ENCODE data around the gene TMOD4. TPM values are rescaled to one million over a fixed set of nuclear protein-coding genes. Genes with fewer than 3 reads are reported as not detected.
"Not testable (repeated sequence)": the region's sequence is repeated elsewhere in the genome, so short reads cannot be mapped to it uniquely, and the experiment has no call there.

The TMOD4 gene
- polyA plus RNA-seq, 4 donors, result 0.19 to 1.9 (median 0.38) TPM; not detected in 1

GRCh38 chr1:151189637-151190445 is 14.1 kb upstream of the TMOD4 start, which contains the start of gene VPS72:
TSS of gene VPS72 (minus strand) at chr1:151190197. CDS start at chr1:151190121, 76 bp downstream.
- peak within 1 kb of the TSS; percentile 60 to 83 (median 69) for H3K27ac ChIP-seq (ENCODE audit: low read depth in 1 of 3, low read length in 2 of 3)
- FAIRE-seq, result no peak

GRCh38 chr1:151188667-151189066 is 12.9 kb upstream of the TMOD4 start:
- H3K27me3 ChIP-seq (ENCODE audit: control insufficient read depth in 3 of 3, insufficient read depth in 3 of 3, low read length in 3 of 3); DNase-seq; FAIRE-seq; H3K27ac ChIP-seq (ENCODE audit: low read depth in 1 of 3, low read length in 2 of 3); H3K9me3 ChIP-seq (ENCODE audit: control insufficient read depth in 2 of 2, insufficient read depth in 1 of 2, low read depth in 1 of 2, low read length in 1 of 2); H3K4me1 ChIP-seq (ENCODE audit: control insufficient read depth in 3 of 3, insufficient read depth in 2 of 3, low read depth in 1 of 3, low read length in 2 of 3): not testable (repeated sequence)
- peaks cover 0 to 17% (median 8%) of the 10 kb centered on the region in 3 donors for H3K36me3 ChIP-seq (ENCODE audit: control insufficient read depth in 3 of 3, insufficient read depth in 2 of 3, low read depth in 1 of 3, low read length in 3 of 3)
- WGBS, 3 donors, result 32 to 66% (median 42%) methylated on average over 8 of the region's 8 CpGs
- peak overlapping the region in 1 of 3 donors; percentile 70 for H3K4me3 ChIP-seq (ENCODE audit: low read depth in 1 of 3, low read length in 3 of 3)

More at GRCh38 chr1:151189637-151190445, 14.1 kb upstream of the TMOD4 start, which contains the start of gene VPS72:
- Histone ChIP-seq H3K9me3 (ENCODE audit: control insufficient read depth in 2 of 2, insufficient read depth in 1 of 2, low read depth in 1 of 2, low read length in 1 of 2) (no peaks in the 10 kb centered on the region), H3K36me3 (ENCODE audit: control insufficient read depth in 3 of 3, insufficient read depth in 2 of 3, low read depth in 1 of 3, low read length in 3 of 3) (peaks cover 0 to 10% (median 3%) of the 10 kb centered on the region in 3 donors), H3K4me1 (ENCODE audit: control insufficient read depth in 3 of 3, insufficient read depth in 2 of 3, low read depth in 1 of 3, low read length in 2 of 3) (peaks cover 0 to 5% (median 3%) of the 10 kb centered on the region in 3 donors), H3K27me3 (ENCODE audit: control insufficient read depth in 3 of 3, insufficient read depth in 3 of 3, low read length in 3 of 3) (no peaks in the 10 kb centered on the region), H3K4me3 (ENCODE audit: low read depth in 1 of 3, low read length in 3 of 3) (peak within 1 kb of the TSS; percentile 28 to 79 (median 70))
- DNase-seq, result peak; percentile 90 to 94
- 0 to 1% (median 0%) methylated on average over 41 to 42 of the region's 42 CpGs for WGBS, 3 donors

GRCh38 chr1:151187205-151187604 is 11.4 kb upstream of the TMOD4 start:
- Histone ChIP-seq H3K4me1 (ENCODE audit: control insufficient read depth in 3 of 3, insufficient read depth in 2 of 3, low read depth in 1 of 3, low read length in 2 of 3) (peaks cover 0 to 5% (median 3%) of the 10 kb centered on the region in 3 donors), H3K27ac (ENCODE audit: low read depth in 1 of 3, low read length in 2 of 3) (no peak overlapping the region), H3K9me3 (ENCODE audit: control insufficient read depth in 2 of 2, insufficient read depth in 1 of 2, low read depth in 1 of 2, low read length in 1 of 2) (no peaks in the 10 kb centered on the region), H3K36me3 (ENCODE audit: control insufficient read depth in 3 of 3, insufficient read depth in 2 of 3, low read depth in 1 of 3, low read length in 3 of 3) (peaks cover 0 to 26% (median 14%) of the 10 kb centered on the region in 3 donors), H3K4me3 (ENCODE audit: low read depth in 1 of 3, low read length in 3 of 3) (no peak overlapping the region), H3K27me3 (ENCODE audit: control insufficient read depth in 3 of 3, insufficient read depth in 3 of 3, low read length in 3 of 3) (no peaks in the 10 kb centered on the region)
- FAIRE-seq, result no peak
- DNase-seq, result no peak
- WGBS, 3 donors, result 54 to 88% (median 63%) methylated on average over 1 of the region's 1 CpG

- peaks cover 0 to 5% (median 3%) of the 10 kb centered on the region in 3 donors for H3K4me1 ChIP-seq (ENCODE audit: control insufficient read depth in 3 of 3, insufficient read depth in 2 of 3, low read depth in 1 of 3, low read length in 2 of 3)
- H3K9me3 ChIP-seq (ENCODE audit: control insufficient read depth in 2 of 2, insufficient read depth in 1 of 2, low read depth in 1 of 2, low read length in 1 of 2), result no peaks in the 10 kb centered on the region
- H3K27me3 ChIP-seq (ENCODE audit: control insufficient read depth in 3 of 3, insufficient read depth in 3 of 3, low read length in 3 of 3), result no peaks in the 10 kb centered on the region
- FAIRE-seq (no peak), DNase-seq (no peak)
- 92 to 96% (median 95%) methylated on average over 10 of the region's 10 CpGs for WGBS, 3 donors
- H3K27ac ChIP-seq (ENCODE audit: low read depth in 1 of 3, low read length in 2 of 3), result no peak overlapping the region
- H3K36me3 ChIP-seq (ENCODE audit: control insufficient read depth in 3 of 3, insufficient read depth in 2 of 3, low read depth in 1 of 3, low read length in 3 of 3), result peaks cover 2 to 53% (median 19%) of the 10 kb centered on the region in 3 donors
- H3K4me3 ChIP-seq (ENCODE audit: low read depth in 1 of 3, low read length in 3 of 3), result no peak overlapping the region
These were observed 8.4 kb upstream of the TMOD4 start for GRCh38 chr1:151184211-151184610.

GRCh38 chr1:151176514-151177045 is 799 bp upstream of the TMOD4 start:
- Histone ChIP-seq H3K27ac (ENCODE audit: low read depth in 1 of 3, low read length in 2 of 3) (no peak overlapping the region), H3K4me3 (ENCODE audit: low read depth in 1 of 3, low read length in 3 of 3) (no peak overlapping the region), H3K9me3 (ENCODE audit: control insufficient read depth in 2 of 2, insufficient read depth in 1 of 2, low read depth in 1 of 2, low read length in 1 of 2) (no peaks in the 10 kb centered on the region), H3K36me3 (ENCODE audit: control insufficient read depth in 3 of 3, insufficient read depth in 2 of 3, low read depth in 1 of 3, low read length in 3 of 3) (peaks cover 7 to 77% (median 10%) of the 10 kb centered on the region in 3 donors), H3K4me1 (ENCODE audit: control insufficient read depth in 3 of 3, insufficient read depth in 2 of 3, low read depth in 1 of 3, low read length in 2 of 3) (no peaks in the 10 kb centered on the region), H3K27me3 (ENCODE audit: control insufficient read depth in 3 of 3, insufficient read depth in 3 of 3, low read length in 3 of 3) (no peaks in the 10 kb centered on the region)
- 95 to 96% (median 95%) methylated on average over 17 of the region's 17 CpGs for WGBS, 3 donors
- DNase-seq, result no peak
- FAIRE-seq, result no peak

GRCh38 chr1:151175041-151175741 is 590 bp downstream of the TMOD4 start:
- Histone ChIP-seq H3K4me3 (ENCODE audit: low read depth in 1 of 3, low read length in 3 of 3) (no peak overlapping the region), H3K27me3 (ENCODE audit: control insufficient read depth in 3 of 3, insufficient read depth in 3 of 3, low read length in 3 of 3) (no peaks in the 10 kb centered on the region), H3K4me1 (ENCODE audit: control insufficient read depth in 3 of 3, insufficient read depth in 2 of 3, low read depth in 1 of 3, low read length in 2 of 3) (no peaks in the 10 kb centered on the region), H3K9me3 (ENCODE audit: control insufficient read depth in 2 of 2, insufficient read depth in 1 of 2, low read depth in 1 of 2, low read length in 1 of 2) (no peaks in the 10 kb centered on the region), H3K27ac (ENCODE audit: low read depth in 1 of 3, low read length in 2 of 3) (peak overlapping the region in 1 of 3 donors; percentile 28), H3K36me3 (ENCODE audit: control insufficient read depth in 3 of 3, insufficient read depth in 2 of 3, low read depth in 1 of 3, low read length in 3 of 3) (peaks cover 7 to 75% (median 12%) of the 10 kb centered on the region in 3 donors)
- 72 to 82% (median 78%) methylated on average over 6 of the region's 6 CpGs for WGBS, 3 donors
- FAIRE-seq (no peak), DNase-seq (no peak)

- no peak overlapping the region for H3K4me3 ChIP-seq (ENCODE audit: low read depth in 1 of 3, low read length in 3 of 3)
- no peaks in the 10 kb centered on the region for H3K27me3 ChIP-seq (ENCODE audit: control insufficient read depth in 3 of 3, insufficient read depth in 3 of 3, low read length in 3 of 3)
- peaks cover 2 to 9% (median 4%) of the 10 kb centered on the region in 3 donors for H3K4me1 ChIP-seq (ENCODE audit: control insufficient read depth in 3 of 3, insufficient read depth in 2 of 3, low read depth in 1 of 3, low read length in 2 of 3)
- WGBS, 3 donors, result 88 to 93% (median 93%) methylated on average over 5 of the region's 5 CpGs
- peaks cover 5 to 60% (median 6%) of the 10 kb centered on the region in 3 donors for H3K36me3 ChIP-seq (ENCODE audit: control insufficient read depth in 3 of 3, insufficient read depth in 2 of 3, low read depth in 1 of 3, low read length in 3 of 3)
- DNase-seq, result no peak
- H3K9me3 ChIP-seq (ENCODE audit: control insufficient read depth in 2 of 2, insufficient read depth in 1 of 2, low read depth in 1 of 2, low read length in 1 of 2), result no peaks in the 10 kb centered on the region
- no peak overlapping the region for H3K27ac ChIP-seq (ENCODE audit: low read depth in 1 of 3, low read length in 2 of 3)
- no peak for FAIRE-seq
These were observed 4.6 kb downstream of the TMOD4 start for GRCh38 chr1:151171190-151171589.

- peak overlapping the region in 1 of 3 donors; percentile 71 for H3K4me3 ChIP-seq (ENCODE audit: low read depth in 1 of 3, low read length in 3 of 3)
- FAIRE-seq, result no peak
- peaks cover 0 to 39% (median 6%) of the 10 kb centered on the region in 3 donors for H3K36me3 ChIP-seq (ENCODE audit: control insufficient read depth in 3 of 3, insufficient read depth in 2 of 3, low read depth in 1 of 3, low read length in 3 of 3)
- no peak for DNase-seq
- 75 to 86% (median 82%) methylated on average over 6 of the region's 6 CpGs for whole genome bisulfite sequencing, 3 donors
- no peaks in the 10 kb centered on the region for H3K9me3 ChIP-seq (ENCODE audit: control insufficient read depth in 2 of 2, insufficient read depth in 1 of 2, low read depth in 1 of 2, low read length in 1 of 2)
- H3K27ac ChIP-seq (ENCODE audit: low read depth in 1 of 3, low read length in 2 of 3), result no peak overlapping the region
- no peaks in the 10 kb centered on the region for H3K27me3 ChIP-seq (ENCODE audit: control insufficient read depth in 3 of 3, insufficient read depth in 3 of 3, low read length in 3 of 3)
- H3K4me1 ChIP-seq (ENCODE audit: control insufficient read depth in 3 of 3, insufficient read depth in 2 of 3, low read depth in 1 of 3, low read length in 2 of 3), result peaks cover 2 to 18% (median 4%) of the 10 kb centered on the region in 3 donors
These were observed 8.7 kb downstream of the TMOD4 start for GRCh38 chr1:151167116-151167515.
